Neural progenitor cell (in vitro differentiated cells): ENCODE measurements around the gene NCKAP5.

Experiments used
- EZH2 ChIP-seq: fragments of 200-600 bp; sonication (generic); IDR thresholded peaks from 2 replicates; pipeline ENCODE4 v1.6.1; 2017; ENCODE audit warnings: antibody characterized with exemption, mild to moderate bottlenecking, moderate library complexity
- TF ChIP-seq, protein P1 (sequence below): fragments of 200-600 bp; sonication (generic); IDR thresholded peaks from 2 replicates; pipeline ENCODE4 v1.5.1; 2017; ENCODE audit warnings: antibody characterized with exemption, mild to moderate bottlenecking

DNA sequence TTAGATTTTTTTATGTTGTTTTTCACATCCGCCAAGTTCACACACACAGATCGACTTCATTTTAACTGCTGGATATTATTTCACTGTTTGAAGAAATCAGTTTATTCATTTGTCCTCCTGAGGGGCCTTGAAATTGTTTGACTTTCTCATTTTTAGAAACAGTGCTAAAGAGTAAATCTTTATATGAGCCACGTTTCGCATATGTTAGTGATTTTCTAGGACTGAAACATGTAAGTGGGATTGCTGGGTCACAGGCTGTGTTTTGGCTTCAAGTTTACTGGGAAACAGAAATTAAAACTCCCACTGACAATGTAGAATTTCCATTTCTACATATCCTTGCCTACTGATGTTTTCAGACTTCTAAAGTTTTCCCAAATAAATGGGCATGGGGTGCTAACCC is 363.8 kb downstream of the NCKAP5 start:
- no peak for TF ChIP-seq EZH2
- TF ChIP-seq, protein P1, sequence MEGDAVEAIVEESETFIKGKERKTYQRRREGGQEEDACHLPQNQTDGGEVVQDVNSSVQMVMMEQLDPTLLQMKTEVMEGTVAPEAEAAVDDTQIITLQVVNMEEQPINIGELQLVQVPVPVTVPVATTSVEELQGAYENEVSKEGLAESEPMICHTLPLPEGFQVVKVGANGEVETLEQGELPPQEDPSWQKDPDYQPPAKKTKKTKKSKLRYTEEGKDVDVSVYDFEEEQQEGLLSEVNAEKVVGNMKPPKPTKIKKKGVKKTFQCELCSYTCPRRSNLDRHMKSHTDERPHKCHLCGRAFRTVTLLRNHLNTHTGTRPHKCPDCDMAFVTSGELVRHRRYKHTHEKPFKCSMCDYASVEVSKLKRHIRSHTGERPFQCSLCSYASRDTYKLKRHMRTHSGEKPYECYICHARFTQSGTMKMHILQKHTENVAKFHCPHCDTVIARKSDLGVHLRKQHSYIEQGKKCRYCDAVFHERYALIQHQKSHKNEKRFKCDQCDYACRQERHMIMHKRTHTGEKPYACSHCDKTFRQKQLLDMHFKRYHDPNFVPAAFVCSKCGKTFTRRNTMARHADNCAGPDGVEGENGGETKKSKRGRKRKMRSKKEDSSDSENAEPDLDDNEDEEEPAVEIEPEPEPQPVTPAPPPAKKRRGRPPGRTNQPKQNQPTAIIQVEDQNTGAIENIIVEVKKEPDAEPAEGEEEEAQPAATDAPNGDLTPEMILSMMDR, result no peak
